H1 (cell line): ENCODE data around the gene FAM24B. TPM values are rescaled to one million over a fixed set of nuclear protein-coding genes. Genes with fewer than 3 reads are reported as not detected.

Experiments
- CBX8 ChIP-seq: fragments of 300-800, 300-1000 bp; sonication (generic); IDR thresholded peaks from 2 replicates; pipeline ENCODE4 v1.7.1; 2016; ENCODE audit warnings: low read depth, low read length, borderline replicate concordance
- CHD1 ChIP-seq: IDR thresholded peaks from 2 replicates; pipeline ENCODE4 v1.6.1; 2012; ENCODE audit warnings: low read depth, low read length, improper control_type of control experiment
- CHD7 ChIP-seq: fragments of 300-600 bp; sonication (generic); IDR thresholded peaks from 2 replicates; pipeline ENCODE4 v1.7.1; 2012; ENCODE audit warnings: low read length, moderate library complexity, mild to moderate bottlenecking, inconsistent platforms; ENCODE audit not compliant: insufficient replicate concordance
- CREB1 ChIP-seq: IDR thresholded peaks from 2 replicates; pipeline ENCODE4 v1.6.1; 2012; ENCODE audit warnings: inconsistent platforms
- JUND ChIP-seq: IDR thresholded peaks from 2 replicates; pipeline ENCODE4 v1.6.1; 2011; ENCODE audit warnings: mild to moderate bottlenecking, improper control_type of control experiment, low read length
- MAFK ChIP-seq: IDR thresholded peaks from 2 replicates; pipeline ENCODE4 v1.6.1; 2012; ENCODE audit warnings: low read depth, mild to moderate bottlenecking, improper control_type of control experiment, low read length
- PHF8 ChIP-seq: fragments of 200-600 bp; sonication (generic); conservative IDR thresholded peaks from 2 replicates; pipeline ENCODE4 v1.7.1; 2012; ENCODE audit warnings: low read depth, mild to moderate bottlenecking, inconsistent platforms, low read length, moderate library complexity
- RAD21 ChIP-seq, 2 experiments: IDR thresholded peaks in 1 of 2; conservative IDR thresholded peaks in 1 of 2; 2 replicates each; pipeline ENCODE4 v1.6.1; 2011; ENCODE audit warnings: low read depth in 2 of 2, low read length in 2 of 2, improper control_type of control experiment in 1 of 2, inconsistent platforms in 1 of 2, mild to moderate bottlenecking in 1 of 2, moderate library complexity in 1 of 2
- RFX5 ChIP-seq: IDR thresholded peaks from 2 replicates; pipeline ENCODE4 v1.6.1; 2011; ENCODE audit warnings: low read depth, low read length, improper control_type of control experiment, borderline replicate concordance
- SIX5 ChIP-seq: IDR thresholded peaks from 2 replicates; pipeline ENCODE4 v1.6.1; 2011; ENCODE audit warnings: mild to moderate bottlenecking, low read depth, low read length
- TAF1 ChIP-seq: IDR thresholded peaks from 2 replicates; pipeline ENCODE4 v1.6.1; 2011; ENCODE audit warnings: mild to moderate bottlenecking, low read depth, low read length
- YY1 ChIP-seq: IDR thresholded peaks from 2 replicates; pipeline ENCODE4 v1.6.1; 2011; ENCODE audit warnings: low read depth, mild to moderate bottlenecking, low read length
- polyA plus RNA-seq, 7 experiments: library from polyadenylated mRNA; depleted of rRNA in 3 of 7; stranded (reverse) in 5 of 7; unstranded in 2 of 7; fragments of >200 nt in 5 of 7; fragments of 200-250 nt in 2 of 7; gene quantifications; 1 replicate in 5 of 7; 2 replicates in 1 of 7; 4 replicates in 1 of 7; pipeline versions ENCODE4 v1.2.1 to v1.2.3, GENCODE V29; 2011 to 2013; ENCODE audit warnings: missing spikeins in 2 of 7, mixed read lengths in 2 of 7
- total RNA-seq: library from RNA; stranded (reverse); fragmentation: NEBNext Ultra II Directional; extraction: Animal tissue kit (Norgen Biotek cat#: 25700); gene quantifications from 2 replicates; pipeline ENCODE4 v1.2.1, GENCODE V29; 2021

FAM24B gene
- total and polyA plus RNA-seq, 2 of the 8 experiments (the other 6 are each of a cell fraction or from before 2014, with no cell fraction given) = 0.50 to 0.56 TPM

DNA sequence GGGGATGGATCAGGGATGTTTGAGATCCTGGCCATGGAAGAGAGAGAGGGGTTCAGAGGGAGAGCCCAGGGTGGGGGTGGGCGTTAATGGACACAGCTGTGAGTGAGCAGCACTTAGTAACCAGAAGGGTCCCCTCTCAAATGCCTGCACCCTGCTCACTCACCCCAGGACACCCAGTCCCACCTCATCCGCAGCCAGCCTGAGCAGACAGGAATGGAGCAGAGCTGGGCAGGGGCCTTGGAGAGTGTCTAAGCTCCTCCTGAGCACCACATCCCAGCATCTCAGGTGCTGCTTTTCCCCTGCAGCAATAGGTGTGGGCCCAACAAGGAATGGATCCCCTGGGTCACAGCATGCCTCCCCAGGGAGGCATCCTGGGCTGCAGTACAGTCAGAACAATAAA, 36.3 kb upstream of the FAM24B start (continued):
- TF ChIP-seq CHD7 (no peak), RFX5 (no peak), TAF1 (no peak), YY1 (no peak), MAFK (no peak), JUND (no peak), CREB1 (no peak), PHF8 (no peak), CBX8 (no peak), CHD1 (no peak), SIX5 (no peak), RAD21 (IDR thresholded peaks at IDR 0.05 in 1 of 2, conservative IDR thresholded peaks at IDR 0.05 in 1 of 2; ENCODE audit: low read depth in 2 of 2, low read length in 2 of 2) (no peak)
